ENCODE data around the gene GRM8. TPM values are rescaled to one million over a fixed set of nuclear protein-coding genes. Genes with fewer than 3 reads are reported as not detected.

GRM8 gene
- total and polyA plus RNA-seq, 10 of the 15 experiments (the other 5 are each of a cell fraction or from before 2014, with no cell fraction given) = 0.33 to 7.1 (median 0.45) TPM; not detected in 2

- TF ChIP-seq SMARCA5 (IDR thresholded peaks at IDR 0.05) (peak; percentile 49; the same call in 1 of the 2 replicates), CREM (IDR thresholded peaks at IDR 0.05; ENCODE audit: low read depth) (peak; percentile 36; the same call in 1 of the 2 replicates), EED (IDR thresholded peaks at IDR 0.05; ENCODE audit: low read depth) (0 out of 2 replicates have a peak, but pooled peaks have one; percentile 26), NR2F1 (conservative IDR thresholded peaks at IDR 0.05) (no peak), MLLT1 (IDR thresholded peaks at IDR 0.05) (no peak), IRF4 (IDR thresholded peaks at IDR 0.05; ENCODE audit: low read depth, low read length) (no peak), ZNF24 (IDR thresholded peaks at IDR 0.05) (peak; percentile 59), TCF12 (IDR thresholded peaks at IDR 0.05; ENCODE audit: low read depth, low read length) (0 out of 2 replicates have a peak, but pooled peaks have one; percentile 22), IKZF1 (conservative IDR thresholded peaks at IDR 0.05) (peak; percentile 58), POLR2A (IDR thresholded peaks at IDR 0.05; ENCODE audit: low read depth, low read length) (no peak), CHD4 (IDR thresholded peaks at IDR 0.05) (no peak)
- TF ChIP-seq, protein P1, sequence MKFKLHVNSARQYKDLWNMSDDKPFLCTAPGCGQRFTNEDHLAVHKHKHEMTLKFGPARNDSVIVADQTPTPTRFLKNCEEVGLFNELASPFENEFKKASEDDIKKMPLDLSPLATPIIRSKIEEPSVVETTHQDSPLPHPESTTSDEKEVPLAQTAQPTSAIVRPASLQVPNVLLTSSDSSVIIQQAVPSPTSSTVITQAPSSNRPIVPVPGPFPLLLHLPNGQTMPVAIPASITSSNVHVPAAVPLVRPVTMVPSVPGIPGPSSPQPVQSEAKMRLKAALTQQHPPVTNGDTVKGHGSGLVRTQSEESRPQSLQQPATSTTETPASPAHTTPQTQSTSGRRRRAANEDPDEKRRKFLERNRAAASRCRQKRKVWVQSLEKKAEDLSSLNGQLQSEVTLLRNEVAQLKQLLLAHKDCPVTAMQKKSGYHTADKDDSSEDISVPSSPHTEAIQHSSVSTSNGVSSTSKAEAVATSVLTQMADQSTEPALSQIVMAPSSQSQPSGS (IDR thresholded peaks at IDR 0.05; ENCODE audit: low read length) = peak; percentile 28; the same call in 1 of the 2 replicates
- TF ChIP-seq, protein P2, sequence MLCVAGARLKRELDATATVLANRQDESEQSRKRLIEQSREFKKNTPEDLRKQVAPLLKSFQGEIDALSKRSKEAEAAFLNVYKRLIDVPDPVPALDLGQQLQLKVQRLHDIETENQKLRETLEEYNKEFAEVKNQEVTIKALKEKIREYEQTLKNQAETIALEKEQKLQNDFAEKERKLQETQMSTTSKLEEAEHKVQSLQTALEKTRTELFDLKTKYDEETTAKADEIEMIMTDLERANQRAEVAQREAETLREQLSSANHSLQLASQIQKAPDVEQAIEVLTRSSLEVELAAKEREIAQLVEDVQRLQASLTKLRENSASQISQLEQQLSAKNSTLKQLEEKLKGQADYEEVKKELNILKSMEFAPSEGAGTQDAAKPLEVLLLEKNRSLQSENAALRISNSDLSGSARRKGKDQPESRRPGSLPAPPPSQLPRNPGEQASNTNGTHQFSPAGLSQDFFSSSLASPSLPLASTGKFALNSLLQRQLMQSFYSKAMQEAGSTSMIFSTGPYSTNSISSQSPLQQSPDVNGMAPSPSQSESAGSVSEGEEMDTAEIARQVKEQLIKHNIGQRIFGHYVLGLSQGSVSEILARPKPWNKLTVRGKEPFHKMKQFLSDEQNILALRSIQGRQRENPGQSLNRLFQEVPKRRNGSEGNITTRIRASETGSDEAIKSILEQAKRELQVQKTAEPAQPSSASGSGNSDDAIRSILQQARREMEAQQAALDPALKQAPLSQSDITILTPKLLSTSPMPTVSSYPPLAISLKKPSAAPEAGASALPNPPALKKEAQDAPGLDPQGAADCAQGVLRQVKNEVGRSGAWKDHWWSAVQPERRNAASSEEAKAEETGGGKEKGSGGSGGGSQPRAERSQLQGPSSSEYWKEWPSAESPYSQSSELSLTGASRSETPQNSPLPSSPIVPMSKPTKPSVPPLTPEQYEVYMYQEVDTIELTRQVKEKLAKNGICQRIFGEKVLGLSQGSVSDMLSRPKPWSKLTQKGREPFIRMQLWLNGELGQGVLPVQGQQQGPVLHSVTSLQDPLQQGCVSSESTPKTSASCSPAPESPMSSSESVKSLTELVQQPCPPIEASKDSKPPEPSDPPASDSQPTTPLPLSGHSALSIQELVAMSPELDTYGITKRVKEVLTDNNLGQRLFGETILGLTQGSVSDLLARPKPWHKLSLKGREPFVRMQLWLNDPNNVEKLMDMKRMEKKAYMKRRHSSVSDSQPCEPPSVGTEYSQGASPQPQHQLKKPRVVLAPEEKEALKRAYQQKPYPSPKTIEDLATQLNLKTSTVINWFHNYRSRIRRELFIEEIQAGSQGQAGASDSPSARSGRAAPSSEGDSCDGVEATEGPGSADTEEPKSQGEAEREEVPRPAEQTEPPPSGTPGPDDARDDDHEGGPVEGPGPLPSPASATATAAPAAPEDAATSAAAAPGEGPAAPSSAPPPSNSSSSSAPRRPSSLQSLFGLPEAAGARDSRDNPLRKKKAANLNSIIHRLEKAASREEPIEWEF (IDR thresholded peaks at IDR 0.05; ENCODE audit: insufficient replicate concordance, low read depth, low read length) = no peak
These were observed 595.0 kb downstream of the GRM8 start (continued) for GRCh38 chr7:126657599-126658358.

Measured in GM12878 (cell line).